ENCODE results near the gene GTPBP3. TPM values are rescaled to one million over a fixed set of nuclear protein-coding genes. Genes with fewer than 3 reads are reported as not detected.

GTPBP3 gene
- total RNA-seq, 2 donors from 2014 or later = 48.7 to 55.7 TPM

- H3K9me3 Mint-ChIP-seq = no peaks in the 10 kb centered on the region
- H3K36me3 Mint-ChIP-seq (ENCODE audit: low read depth) = peaks cover 11% of the 10 kb centered on the region
- H3K4me1 Mint-ChIP-seq = peaks cover 17% of the 10 kb centered on the region
- H3K36me3 ChIP-seq (ENCODE audit: control insufficient read depth, insufficient read depth, low read length) = peaks cover 26% of the 10 kb centered on the region
- no peak for TF ChIP-seq CTCF (conservative IDR thresholded peaks at IDR 0.05)
- peak overlapping the region; percentile 93 for H3K27ac Mint-ChIP-seq
- no peaks in the 10 kb centered on the region for H3K27me3 ChIP-seq (ENCODE audit: control insufficient read depth, insufficient read depth, low read length, poor library complexity, severe bottlenecking)
- no peak for DNase-seq
- no peaks in the 10 kb centered on the region for H3K27me3 Mint-ChIP-seq (ENCODE audit: insufficient read depth)
- H3K4me3 Mint-ChIP-seq = peak overlapping the region; percentile 93
- H3K9me3 ChIP-seq (ENCODE audit: control insufficient read depth, low read length) = no peaks in the 10 kb centered on the region
- H3K4me1 ChIP-seq (ENCODE audit: control insufficient read depth, insufficient read depth, low read length) = peaks cover 6% of the 10 kb centered on the region
- 8 to 29% methylated on average over 8 to 23 of the region's 23 CpGs for WGBS, 2 experiments (ENCODE audit: insufficient coverage in 1 of 2, insufficient read length in 1 of 2)
- no peak overlapping the region for H3K27ac ChIP-seq (ENCODE audit: low read depth, low read length)
- H3K9ac ChIP-seq (ENCODE audit: extremely low read depth, low read length, poor library complexity, severe bottlenecking) = peak overlapping the region; percentile 85
- peak overlapping the region; percentile 83 for H3K4me3 ChIP-seq (ENCODE audit: low read length)
These were observed 27.3 kb upstream of the GTPBP3 start for GRCh38 chr19:17309965-17310461.

- 76 to 88% methylated on average over 7 to 11 of the region's 11 CpGs for WGBS, 2 experiments (ENCODE audit: insufficient coverage in 1 of 2, insufficient read length in 1 of 2)
- H3K27ac Mint-ChIP-seq = peak overlapping the region; percentile 89
These were observed 25.7 kb upstream of the GTPBP3 start for GRCh38 chr19:17311455-17312188.

More at GRCh38 chr19:17311455-17312188, 25.7 kb upstream of the GTPBP3 start:
- no peaks in the 10 kb centered on the region for H3K27me3 ChIP-seq (ENCODE audit: control insufficient read depth, insufficient read depth, low read length, poor library complexity, severe bottlenecking)
- Mint-ChIP-seq H3K4me1 (peaks cover 13% of the 10 kb centered on the region), H3K9me3 (no peaks in the 10 kb centered on the region), H3K36me3 (ENCODE audit: low read depth) (peaks cover 22% of the 10 kb centered on the region), H3K27me3 (ENCODE audit: insufficient read depth) (no peaks in the 10 kb centered on the region), H3K4me3 (no peak overlapping the region)
- no peak for TF ChIP-seq CTCF (conservative IDR thresholded peaks at IDR 0.05)
- peak overlapping the region; percentile 17 for H3K9ac ChIP-seq (ENCODE audit: extremely low read depth, low read length, poor library complexity, severe bottlenecking)
- peaks cover 6% of the 10 kb centered on the region for H3K4me1 ChIP-seq (ENCODE audit: control insufficient read depth, insufficient read depth, low read length)
- no peak overlapping the region for H3K4me3 ChIP-seq (ENCODE audit: low read length)
- peak; percentile 68 for DNase-seq
- H3K9me3 ChIP-seq (ENCODE audit: control insufficient read depth, low read length) = no peaks in the 10 kb centered on the region
- H3K27ac ChIP-seq (ENCODE audit: low read depth, low read length) = no peak overlapping the region
- peaks cover 36% of the 10 kb centered on the region for H3K36me3 ChIP-seq (ENCODE audit: control insufficient read depth, insufficient read depth, low read length)

Data from endodermal cell (in vitro differentiated cells).